ENCODE measurements around the gene TMEM132C. TPM values are rescaled to one million over a fixed set of nuclear protein-coding genes. Genes with fewer than 3 reads are reported as not detected.

The TMEM132C gene
- total and polyA plus RNA-seq, 2 of the 4 experiments (the other 2 are of a cell fraction), result not detected

- H2AK9ac ChIP-seq (replicated peaks; ENCODE audit: low read depth, low read length, poor library complexity), result no peak overlapping the region
- no peak overlapping the region for H4K8ac ChIP-seq (ENCODE audit: low read depth in 2 of 2, low read length in 2 of 2)
- dilution Hi-C loops (cut with HindIII; ENCODE audit: low sequenced_read_pairs, unreplicated experiment) (no loop called here), in situ Hi-C loops (cut with MboI; ENCODE audit: low sequenced_read_pairs) (no loop called here), intact Hi-C loops (cut with micrococcal nuclease) (no loop called here)
- no peaks in the 10 kb centered on the region for H3K79me1 ChIP-seq (ENCODE audit: low read depth in 1 of 2, low read length in 2 of 2)
- H4K91ac ChIP-seq (ENCODE audit: insufficient read depth, low read depth, low read length), result no peak overlapping the region
- H3K23ac ChIP-seq (ENCODE audit: low read depth, low read length), result no peak overlapping the region
- CTCF ChIA-PET, result no interaction called here
- no TSS peak for BruUV-seq (replicated peaks)
- no peak overlapping the region for H2BK20ac ChIP-seq (ENCODE audit: low read depth, low read length)
- no peak overlapping the region for H2AK5ac ChIP-seq (ENCODE audit: low read depth, low read length)
- 0% methylated on average over 2 of the region's 9 CpGs; no CpG with 5 or more reads in 1 of the 2 experiments for WGBS, 2 experiments (ENCODE audit: extremely low coverage in 2 of 2, insufficient read length in 1 of 2)
- DNase-seq, result no peak
- no peak overlapping the region for H2AFZ ChIP-seq (replicated peaks; ENCODE audit: low read length, poor library complexity)
- H3K27ac ChIP-seq (ENCODE audit: insufficient read depth, low read length), result no peak overlapping the region
- H2BK15ac ChIP-seq (ENCODE audit: low read depth, low read length), result no peak overlapping the region
- no peaks in the 10 kb centered on the region for H3K36me3 ChIP-seq (ENCODE audit: control insufficient read depth, insufficient read depth, low read length)
- no peaks in the 10 kb centered on the region for H3K9me1 ChIP-seq (ENCODE audit: insufficient read depth, low read length)
- H3K4me1 ChIP-seq (ENCODE audit: control insufficient read depth, insufficient read depth, low read length), result no peaks in the 10 kb centered on the region
- H3K18ac ChIP-seq (ENCODE audit: low read depth, low read length), result no peak overlapping the region
- H2BK5ac ChIP-seq (ENCODE audit: low read depth, low read length, poor library complexity, severe bottlenecking), result no peak overlapping the region
- H3K56ac ChIP-seq (ENCODE audit: extremely low read depth, insufficient read depth, low read length), result no peak overlapping the region
- ATAC-seq (ENCODE audit: low read depth), result no peak
- TF ChIP-seq SMC3 (IDR thresholded peaks at IDR 0.05; ENCODE audit: low read depth, low read length) (no peak), RAD21 (IDR thresholded peaks at IDR 0.05; ENCODE audit: low read length) (no peak), CEBPB (IDR thresholded peaks at IDR 0.05; ENCODE audit: low read depth, low read length) (no peak), NFE2L2 (IDR thresholded peaks at IDR 0.05; ENCODE audit: low read depth, low read length) (no peak), FOS (IDR thresholded peaks at IDR 0.05; ENCODE audit: low read depth, low read length) (no peak), MXI1 (IDR thresholded peaks at IDR 0.05; ENCODE audit: borderline replicate concordance, low read depth, low read length) (no peak), POLR2A (IDR thresholded peaks at IDR 0.05; ENCODE audit: low read depth, low read length) (no peak), RFX5 (IDR thresholded peaks at IDR 0.05; ENCODE audit: low read depth, low read length) (no peak), MAZ (IDR thresholded peaks at IDR 0.05; ENCODE audit: borderline replicate concordance, low read depth, low read length) (no peak), BHLHE40 (IDR thresholded peaks at IDR 0.05; ENCODE audit: low read depth, low read length) (no peak), CTCF (conservative IDR thresholded peaks at IDR 0.05; ENCODE audit: low read depth, low read length) (no peak), ELK1 (IDR thresholded peaks at IDR 0.05; ENCODE audit: borderline replicate concordance, low read depth, low read length) (no peak), MAFK (IDR thresholded peaks at IDR 0.05; ENCODE audit: low read depth, low read length) (no peak), RCOR1 (IDR thresholded peaks at IDR 0.05; ENCODE audit: insufficient replicate concordance, low read length) (no peak), USF2 (IDR thresholded peaks at IDR 0.05; ENCODE audit: low read depth, low read length) (no peak)
- H3K4ac ChIP-seq (ENCODE audit: low read depth, low read length), result no peak overlapping the region
- no peaks in the 10 kb centered on the region for H4K20me1 ChIP-seq (ENCODE audit: insufficient read depth, low read length)
- H2BK120ac ChIP-seq (ENCODE audit: low read depth, low read length), result no peak overlapping the region
- H3K9me3 ChIP-seq (ENCODE audit: control insufficient read depth, insufficient read depth, low read length), result peaks cover 22% of the 10 kb centered on the region
- no peak overlapping the region for H3K9ac ChIP-seq (ENCODE audit: low read depth, low read length)
- H3K27me3 ChIP-seq (ENCODE audit: control insufficient read depth, insufficient read depth, low read length), result no peaks in the 10 kb centered on the region
- no peak overlapping the region for H3K14ac ChIP-seq (replicated peaks; ENCODE audit: low read depth, low read length)
- POLR2A ChIA-PET (ENCODE audit: unreplicated experiment), result no interaction called here
- H4K5ac ChIP-seq (ENCODE audit: low read depth, low read length), result no peak overlapping the region
- no peak overlapping the region for H3K4me3 ChIP-seq (ENCODE audit: insufficient read depth, low read depth, low read length)
- H3K4me2 ChIP-seq (ENCODE audit: low read depth, low read length), result no peak overlapping the region
Observed at GRCh38 chr12:128338386-128339125, 71.6 kb downstream of the TMEM132C start.

Data from IMR-90 (cell line).